Upper lobe of left lung (tissue), 4 donors: ENCODE results near the gene GKN2.

Experiments used
- EP300 ChIP-seq, 4 donors: sonication (generic); formaldehyde crosslinking; IDR thresholded peaks; one replicate each; pipeline ENCODE4 v1.5.1; 2017; ENCODE audit warnings: antibody characterized with exemption in 4 of 4, control low read depth in 2 of 4
- POLR2A ChIP-seq, 4 donors: fragments of 450-650 bp; IDR thresholded peaks; one replicate each; pipeline ENCODE4 v1.5.1; 2016 to 2017; ENCODE audit warnings: antibody characterized with exemption in 4 of 4, mild to moderate bottlenecking in 2 of 4
- POLR2AphosphoS5 ChIP-seq, 2 donors: sonication (generic); formaldehyde crosslinking; IDR thresholded peaks; one replicate each; pipeline ENCODE4 v1.5.1; 2017; ENCODE audit warnings: antibody characterized with exemption in 2 of 2
- TF ChIP-seq, protein P1 (sequence below), 6 experiments: fragments of 450-650 bp in 4 of 6; fragments of 200-600 bp in 2 of 6; sonication (generic) in 2 of 6; IDR thresholded peaks; one replicate each; pipeline ENCODE4 v1.5.1; 2016 to 2019; ENCODE audit warnings: antibody characterized with exemption in 6 of 6

GRCh38 chr2:68920481-68921170 is 32.1 kb downstream of the GKN2 start:
- TF ChIP-seq POLR2A (IDR thresholded peaks at IDR 0.05) (no peak), POLR2AphosphoS5 (IDR thresholded peaks at IDR 0.05) (no peak), EP300 (IDR thresholded peaks at IDR 0.05) (no peak)
- TF ChIP-seq, protein P1, sequence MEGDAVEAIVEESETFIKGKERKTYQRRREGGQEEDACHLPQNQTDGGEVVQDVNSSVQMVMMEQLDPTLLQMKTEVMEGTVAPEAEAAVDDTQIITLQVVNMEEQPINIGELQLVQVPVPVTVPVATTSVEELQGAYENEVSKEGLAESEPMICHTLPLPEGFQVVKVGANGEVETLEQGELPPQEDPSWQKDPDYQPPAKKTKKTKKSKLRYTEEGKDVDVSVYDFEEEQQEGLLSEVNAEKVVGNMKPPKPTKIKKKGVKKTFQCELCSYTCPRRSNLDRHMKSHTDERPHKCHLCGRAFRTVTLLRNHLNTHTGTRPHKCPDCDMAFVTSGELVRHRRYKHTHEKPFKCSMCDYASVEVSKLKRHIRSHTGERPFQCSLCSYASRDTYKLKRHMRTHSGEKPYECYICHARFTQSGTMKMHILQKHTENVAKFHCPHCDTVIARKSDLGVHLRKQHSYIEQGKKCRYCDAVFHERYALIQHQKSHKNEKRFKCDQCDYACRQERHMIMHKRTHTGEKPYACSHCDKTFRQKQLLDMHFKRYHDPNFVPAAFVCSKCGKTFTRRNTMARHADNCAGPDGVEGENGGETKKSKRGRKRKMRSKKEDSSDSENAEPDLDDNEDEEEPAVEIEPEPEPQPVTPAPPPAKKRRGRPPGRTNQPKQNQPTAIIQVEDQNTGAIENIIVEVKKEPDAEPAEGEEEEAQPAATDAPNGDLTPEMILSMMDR (IDR thresholded peaks at IDR 0.05), result no peak
